HepG2 (cell line): ENCODE data around the gene ENPP7. TPM values are rescaled to one million over a fixed set of nuclear protein-coding genes. Genes with fewer than 3 reads are reported as not detected.

ENCODE experiments used
- ARID2 ChIP-seq: sonication (generic); formaldehyde crosslinking; IDR thresholded peaks from 2 replicates; pipeline ENCODE4 v1.8.1; 2022; ENCODE audit warnings: mild to moderate bottlenecking, missing genetic modification reagents, borderline replicate concordance
- CCAR2 ChIP-seq: fragments of 200-400 bp; formaldehyde crosslinking; optimal IDR thresholded peaks from 2 replicates; pipeline ENCODE3; 2018; ENCODE audit warnings: low read depth, mild to moderate bottlenecking, low read length, moderate library complexity
- HDAC6 ChIP-seq: fragments of 200-600 bp; sonication (generic); IDR thresholded peaks from 2 replicates; pipeline ENCODE4 v1.7.0; 2017; ENCODE audit warnings: mild to moderate bottlenecking, antibody characterized with exemption, low read length, low read depth
- NR3C1 ChIP-seq: sonication (generic); formaldehyde crosslinking; IDR thresholded peaks from 2 replicates; pipeline ENCODE4 v1.4.0; 2020; ENCODE audit warnings: missing genetic modification reagents
- PITX1 ChIP-seq: sonication (generic); formaldehyde crosslinking; IDR thresholded peaks from 2 replicates; pipeline ENCODE4 v1.5.1; 2020; ENCODE audit warnings: mild to moderate bottlenecking, missing genetic modification reagents
- RARA ChIP-seq: IDR thresholded peaks from 2 replicates; pipeline ENCODE4 v1.6.1; 2016; ENCODE audit warnings: missing genetic modification reagents, missing compliant biosample characterization
- RFX5 ChIP-seq: IDR thresholded peaks from 2 replicates; pipeline ENCODE4 v1.6.1; 2011; ENCODE audit warnings: low read depth, low read length, improper control_type of control experiment
- SATB2 ChIP-seq: sonication (generic); formaldehyde crosslinking; IDR thresholded peaks from 2 replicates; pipeline ENCODE4 v1.5.0; 2020; ENCODE audit warnings: missing genetic modification reagents
- TCF7 ChIP-seq: sonication (generic); IDR thresholded peaks from 2 replicates; pipeline ENCODE4 v1.6.1; 2016; ENCODE audit warnings: antibody characterized with exemption, low read depth
- ZFP90 ChIP-seq: sonication (generic); formaldehyde crosslinking; IDR thresholded peaks from 2 replicates; pipeline ENCODE4 v1.8.0; 2022; ENCODE audit warnings: missing genetic modification reagents, mild to moderate bottlenecking, inconsistent platforms, borderline replicate concordance
- ZNF224 ChIP-seq: sonication (generic); formaldehyde crosslinking; IDR thresholded peaks from 2 replicates; pipeline ENCODE4 v1.5.0; 2020; ENCODE audit warnings: mild to moderate bottlenecking, missing genetic modification reagents
- ZNF550 ChIP-seq: sonication (generic); formaldehyde crosslinking; IDR thresholded peaks from 2 replicates; pipeline ENCODE4 v1.4.0; 2020; ENCODE audit warnings: mild to moderate bottlenecking, missing genetic modification reagents, borderline replicate concordance
- ZNF569 ChIP-seq: sonication (generic); formaldehyde crosslinking; IDR thresholded peaks from 2 replicates; pipeline ENCODE4 v1.5.0; 2020; ENCODE audit warnings: mild to moderate bottlenecking, missing genetic modification reagents, moderate library complexity, borderline replicate concordance
- ZNF652 ChIP-seq: IDR thresholded peaks from 2 replicates; pipeline ENCODE4 v1.6.1; 2016; ENCODE audit warnings: low read depth, borderline replicate concordance
- ZNF672 ChIP-seq: sonication (generic); formaldehyde crosslinking; IDR thresholded peaks from 2 replicates; pipeline ENCODE4 v1.8.1; 2022; ENCODE audit warnings: missing genetic modification reagents
- ZNF776 ChIP-seq: sonication (generic); formaldehyde crosslinking; IDR thresholded peaks from 2 replicates; pipeline ENCODE4 v1.4.0; 2020; ENCODE audit warnings: mild to moderate bottlenecking, missing genetic modification reagents
- polyA plus RNA-seq, 8 experiments: library from polyadenylated mRNA; depleted of rRNA in 3 of 8; stranded (reverse) in 7 of 8; unstranded in 1 of 8; fragments of >200 nt; fragmentation: Illumina TruSeq in 4 of 8; extraction: Trizol in 4 of 8; gene quantifications; 2 replicates each; pipeline versions ENCODE4 v1.2.1 to v1.2.3, GENCODE V29; 2011 to 2016; ENCODE audit warnings: low read depth in 4 of 8, missing spikeins in 1 of 8, mixed read lengths in 1 of 8; ENCODE audit not compliant: insufficient read depth in 1 of 8
- total RNA-seq, 5 experiments: library from RNA; depleted of rRNA; stranded (reverse); fragments of >200 nt; fragmentation: Illumina TruSeq; extraction: Trizol; gene quantifications; 2 replicates each; pipeline ENCODE4 v1.2.3, GENCODE V29; 2016; ENCODE audit warnings: low read depth in 1 of 5
- TF ChIP-seq, protein P1 (sequence below): sonication (generic); formaldehyde crosslinking; conservative IDR thresholded peaks from 2 replicates; pipeline ENCODE4 v1.4.0; 2020; ENCODE audit warnings: mild to moderate bottlenecking, missing genetic modification reagents, moderate library complexity
- TF ChIP-seq, protein P2 (sequence below): IDR thresholded peaks from 2 replicates; pipeline ENCODE4 v1.6.1; 2016
- TF ChIP-seq, protein P3 (sequence below): IDR thresholded peaks from 2 replicates; pipeline ENCODE4 v1.6.1; 2016; ENCODE audit warnings: mild to moderate bottlenecking
- TF ChIP-seq, protein P4 (sequence below): sonication (generic); formaldehyde crosslinking; IDR thresholded peaks from 2 replicates; pipeline ENCODE4 v1.5.1; 2020; ENCODE audit warnings: missing genetic modification reagents, mild to moderate bottlenecking, borderline replicate concordance
- TF ChIP-seq, protein P5 (sequence below): sonication (generic); formaldehyde crosslinking; IDR thresholded peaks from 2 replicates; pipeline ENCODE4 v1.4.0; 2020; ENCODE audit warnings: missing genetic modification reagents

Gene ENPP7
- total and polyA plus RNA-seq, 2 of the 13 experiments (the other 11 are each of a cell fraction or from before 2014, with no cell fraction given) = 1.1 to 2.2 TPM

DNA sequence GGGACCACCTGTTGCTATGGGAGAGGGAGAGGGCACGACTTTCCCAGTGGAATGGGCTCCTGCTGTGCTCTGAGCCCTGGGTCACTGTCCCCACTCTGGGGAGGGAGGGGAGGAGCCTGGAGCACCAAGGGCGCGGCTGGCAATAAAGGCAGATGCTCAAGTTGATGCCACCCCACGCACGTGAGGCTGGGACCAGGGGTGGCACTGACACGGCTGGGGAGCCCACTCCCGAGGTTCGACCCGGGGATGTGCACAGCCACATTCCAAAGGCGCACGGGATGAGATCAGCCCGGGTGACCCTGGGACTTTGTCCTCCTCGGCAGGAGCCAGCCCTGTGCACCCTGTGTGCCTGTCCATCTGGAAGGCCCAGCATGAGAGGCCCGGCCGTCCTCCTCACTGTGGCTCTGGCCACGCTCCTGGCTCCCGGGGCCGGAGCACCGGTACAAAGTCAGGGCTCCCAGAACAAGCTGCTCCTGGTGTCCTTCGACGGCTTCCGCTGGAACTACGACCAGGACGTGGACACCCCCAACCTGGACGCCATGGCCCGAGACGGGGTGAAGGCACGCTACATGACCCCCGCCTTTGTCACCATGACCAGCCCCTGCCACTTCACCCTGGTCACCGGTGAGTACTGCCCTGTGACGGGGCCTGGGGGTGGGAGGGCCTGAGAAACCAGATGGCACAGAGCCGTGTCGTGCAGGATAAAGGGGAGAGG is at the start of gene ENPP7 (continued):
- TF ChIP-seq ARID2 (CRISPR knock-in tag) = no peak
- no peak for TF ChIP-seq RFX5
- TF ChIP-seq SATB2 (CRISPR knock-in tag) = no peak
- TF ChIP-seq, protein P1, sequence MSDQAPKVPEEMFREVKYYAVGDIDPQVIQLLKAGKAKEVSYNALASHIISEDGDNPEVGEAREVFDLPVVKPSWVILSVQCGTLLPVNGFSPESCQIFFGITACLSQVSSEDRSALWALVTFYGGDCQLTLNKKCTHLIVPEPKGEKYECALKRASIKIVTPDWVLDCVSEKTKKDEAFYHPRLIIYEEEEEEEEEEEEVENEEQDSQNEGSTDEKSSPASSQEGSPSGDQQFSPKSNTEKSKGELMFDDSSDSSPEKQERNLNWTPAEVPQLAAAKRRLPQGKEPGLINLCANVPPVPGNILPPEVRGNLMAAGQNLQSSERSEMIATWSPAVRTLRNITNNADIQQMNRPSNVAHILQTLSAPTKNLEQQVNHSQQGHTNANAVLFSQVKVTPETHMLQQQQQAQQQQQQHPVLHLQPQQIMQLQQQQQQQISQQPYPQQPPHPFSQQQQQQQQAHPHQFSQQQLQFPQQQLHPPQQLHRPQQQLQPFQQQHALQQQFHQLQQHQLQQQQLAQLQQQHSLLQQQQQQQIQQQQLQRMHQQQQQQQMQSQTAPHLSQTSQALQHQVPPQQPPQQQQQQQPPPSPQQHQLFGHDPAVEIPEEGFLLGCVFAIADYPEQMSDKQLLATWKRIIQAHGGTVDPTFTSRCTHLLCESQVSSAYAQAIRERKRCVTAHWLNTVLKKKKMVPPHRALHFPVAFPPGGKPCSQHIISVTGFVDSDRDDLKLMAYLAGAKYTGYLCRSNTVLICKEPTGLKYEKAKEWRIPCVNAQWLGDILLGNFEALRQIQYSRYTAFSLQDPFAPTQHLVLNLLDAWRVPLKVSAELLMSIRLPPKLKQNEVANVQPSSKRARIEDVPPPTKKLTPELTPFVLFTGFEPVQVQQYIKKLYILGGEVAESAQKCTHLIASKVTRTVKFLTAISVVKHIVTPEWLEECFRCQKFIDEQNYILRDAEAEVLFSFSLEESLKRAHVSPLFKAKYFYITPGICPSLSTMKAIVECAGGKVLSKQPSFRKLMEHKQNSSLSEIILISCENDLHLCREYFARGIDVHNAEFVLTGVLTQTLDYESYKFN = peak; percentile 83
- TF ChIP-seq NR3C1 (CRISPR knock-in tag) = no peak
- TF ChIP-seq ZNF776 (CRISPR knock-in tag) = no peak
- TF ChIP-seq, protein P2, sequence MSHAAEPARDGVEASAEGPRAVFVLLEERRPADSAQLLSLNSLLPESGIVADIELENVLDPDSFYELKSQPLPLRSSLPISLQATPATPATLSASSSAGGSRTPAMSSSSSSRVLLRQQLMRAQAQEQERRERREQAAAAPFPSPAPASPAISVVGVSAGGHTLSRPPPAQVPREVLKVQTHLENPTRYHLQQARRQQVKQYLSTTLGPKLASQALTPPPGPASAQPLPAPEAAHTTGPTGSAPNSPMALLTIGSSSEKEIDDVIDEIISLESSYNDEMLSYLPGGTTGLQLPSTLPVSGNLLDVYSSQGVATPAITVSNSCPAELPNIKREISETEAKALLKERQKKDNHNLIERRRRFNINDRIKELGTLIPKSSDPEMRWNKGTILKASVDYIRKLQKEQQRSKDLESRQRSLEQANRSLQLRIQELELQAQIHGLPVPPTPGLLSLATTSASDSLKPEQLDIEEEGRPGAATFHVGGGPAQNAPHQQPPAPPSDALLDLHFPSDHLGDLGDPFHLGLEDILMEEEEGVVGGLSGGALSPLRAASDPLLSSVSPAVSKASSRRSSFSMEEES (CRISPR knock-in tag) = no peak
- no peak for TF ChIP-seq TCF7
- TF ChIP-seq RARA = peak; percentile 35; the same call in 1 of the 2 replicates
- TF ChIP-seq ZNF550 = no peak
- no peak for TF ChIP-seq CCAR2
- no peak for TF ChIP-seq HDAC6
- no peak for TF ChIP-seq ZNF224 (CRISPR knock-in tag)
- no peak for TF ChIP-seq ZNF652 (CRISPR knock-in tag)
- TF ChIP-seq, protein P3, sequence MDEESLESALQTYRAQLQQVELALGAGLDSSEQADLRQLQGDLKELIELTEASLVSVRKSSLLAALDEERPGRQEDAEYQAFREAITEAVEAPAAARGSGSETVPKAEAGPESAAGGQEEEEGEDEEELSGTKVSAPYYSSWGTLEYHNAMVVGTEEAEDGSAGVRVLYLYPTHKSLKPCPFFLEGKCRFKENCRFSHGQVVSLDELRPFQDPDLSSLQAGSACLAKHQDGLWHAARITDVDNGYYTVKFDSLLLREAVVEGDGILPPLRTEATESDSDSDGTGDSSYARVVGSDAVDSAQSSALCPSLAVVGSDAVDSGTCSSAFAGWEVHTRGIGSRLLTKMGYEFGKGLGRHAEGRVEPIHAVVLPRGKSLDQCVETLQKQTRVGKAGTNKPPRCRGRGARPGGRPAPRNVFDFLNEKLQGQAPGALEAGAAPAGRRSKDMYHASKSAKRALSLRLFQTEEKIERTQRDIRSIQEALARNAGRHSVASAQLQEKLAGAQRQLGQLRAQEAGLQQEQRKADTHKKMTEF (CRISPR knock-in tag) = peak; percentile 47; the same call in 1 of the 2 replicates
- TF ChIP-seq PITX1 = peak; percentile 76
- TF ChIP-seq ZNF672 = no peak
- no peak for TF ChIP-seq ZNF569 (CRISPR knock-in tag)
- TF ChIP-seq, protein P4, sequence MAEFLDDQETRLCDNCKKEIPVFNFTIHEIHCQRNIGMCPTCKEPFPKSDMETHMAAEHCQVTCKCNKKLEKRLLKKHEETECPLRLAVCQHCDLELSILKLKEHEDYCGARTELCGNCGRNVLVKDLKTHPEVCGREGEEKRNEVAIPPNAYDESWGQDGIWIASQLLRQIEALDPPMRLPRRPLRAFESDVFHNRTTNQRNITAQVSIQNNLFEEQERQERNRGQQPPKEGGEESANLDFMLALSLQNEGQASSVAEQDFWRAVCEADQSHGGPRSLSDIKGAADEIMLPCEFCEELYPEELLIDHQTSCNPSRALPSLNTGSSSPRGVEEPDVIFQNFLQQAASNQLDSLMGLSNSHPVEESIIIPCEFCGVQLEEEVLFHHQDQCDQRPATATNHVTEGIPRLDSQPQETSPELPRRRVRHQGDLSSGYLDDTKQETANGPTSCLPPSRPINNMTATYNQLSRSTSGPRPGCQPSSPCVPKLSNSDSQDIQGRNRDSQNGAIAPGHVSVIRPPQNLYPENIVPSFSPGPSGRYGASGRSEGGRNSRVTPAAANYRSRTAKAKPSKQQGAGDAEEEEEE (CRISPR knock-in tag) = no peak; the same call in 1 of the 2 replicates
- TF ChIP-seq, protein P5, sequence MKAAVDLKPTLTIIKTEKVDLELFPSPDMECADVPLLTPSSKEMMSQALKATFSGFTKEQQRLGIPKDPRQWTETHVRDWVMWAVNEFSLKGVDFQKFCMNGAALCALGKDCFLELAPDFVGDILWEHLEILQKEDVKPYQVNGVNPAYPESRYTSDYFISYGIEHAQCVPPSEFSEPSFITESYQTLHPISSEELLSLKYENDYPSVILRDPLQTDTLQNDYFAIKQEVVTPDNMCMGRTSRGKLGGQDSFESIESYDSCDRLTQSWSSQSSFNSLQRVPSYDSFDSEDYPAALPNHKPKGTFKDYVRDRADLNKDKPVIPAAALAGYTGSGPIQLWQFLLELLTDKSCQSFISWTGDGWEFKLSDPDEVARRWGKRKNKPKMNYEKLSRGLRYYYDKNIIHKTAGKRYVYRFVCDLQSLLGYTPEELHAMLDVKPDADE (CRISPR knock-in tag) = no peak
- TF ChIP-seq ZFP90 = no peak
